Measurements from ENCODE around the gene ESM1. TPM values are rescaled to one million over a fixed set of nuclear protein-coding genes. Genes with fewer than 3 reads are reported as not detected.

ESM1 gene
- total RNA-seq, 3 donors from 2014 or later (not counting 1 experiment from before 2014, with no cell fraction given) = 0.87 to 1.2 (median 0.95) TPM

- Mint-ChIP-seq H3K4me1 (peaks cover 0 to 5% of the 10 kb centered on the region in 2 donors), H3K9me3 (no peaks in the 10 kb centered on the region), H3K36me3 (no peaks in the 10 kb centered on the region), H3K4me3 (no peak overlapping the region), H3K27ac (no peak overlapping the region), H3K27me3 (ENCODE audit: low read depth in 2 of 2) (peaks cover 0 to 4% of the 10 kb centered on the region in 2 donors)
- WGBS (ENCODE audit: insufficient coverage) = 74% methylated on average over 3 of the region's 5 CpGs
- DNase-seq (no peak), ATAC-seq (no peak)
- no peak for TF ChIP-seq CTCF (IDR thresholded peaks at IDR 0.05)
- Histone ChIP-seq H3K27ac (ENCODE audit: low read length) (no peak overlapping the region), H3K36me3 (ENCODE audit: control insufficient read depth, insufficient read depth, low read length) (no peaks in the 10 kb centered on the region), H3K27me3 (ENCODE audit: control insufficient read depth, insufficient read depth, low read length) (no peaks in the 10 kb centered on the region), H3K4me3 (ENCODE audit: low read length) (no peak overlapping the region), H3K9me3 (ENCODE audit: control insufficient read depth, insufficient read depth, low read length) (no peaks in the 10 kb centered on the region), H3K4me1 (ENCODE audit: control insufficient read depth, insufficient read depth, low read length) (no peaks in the 10 kb centered on the region)
- intact Hi-C loops (cut with micrococcal nuclease) = no loop called here
Observed at GRCh38 chr5:54969856-54970828, 15.3 kb downstream of the ESM1 start.

- TF ChIP-seq CTCF (IDR thresholded peaks at IDR 0.05) = no peak
- Mint-ChIP-seq H3K27ac (no peak overlapping the region), H3K9me3 (no peaks in the 10 kb centered on the region), H3K27me3 (ENCODE audit: low read depth in 2 of 2) (peaks cover 0 to 4% of the 10 kb centered on the region in 2 donors), H3K36me3 (no peaks in the 10 kb centered on the region), H3K4me1 (peaks cover 7 to 12% of the 10 kb centered on the region in 2 donors), H3K4me3 (no peak overlapping the region)
- no peaks in the 10 kb centered on the region for H3K36me3 ChIP-seq (ENCODE audit: control insufficient read depth, insufficient read depth, low read length)
- H3K27me3 ChIP-seq (ENCODE audit: control insufficient read depth, insufficient read depth, low read length) = no peaks in the 10 kb centered on the region
- WGBS (ENCODE audit: insufficient coverage) = 82% methylated on average over 3 of the region's 4 CpGs
- no peak overlapping the region for H3K27ac ChIP-seq (ENCODE audit: low read length)
- no peak overlapping the region for H3K4me3 ChIP-seq (ENCODE audit: low read length)
- DNase-seq (no peak), ATAC-seq (no peak)
- no peaks in the 10 kb centered on the region for H3K4me1 ChIP-seq (ENCODE audit: control insufficient read depth, insufficient read depth, low read length)
- H3K9me3 ChIP-seq (ENCODE audit: control insufficient read depth, insufficient read depth, low read length) = no peaks in the 10 kb centered on the region
- intact Hi-C loops (cut with micrococcal nuclease) = no loop called here
Observed at GRCh38 chr5:54969242-54969641, 16.2 kb downstream of the ESM1 start.

DNA sequence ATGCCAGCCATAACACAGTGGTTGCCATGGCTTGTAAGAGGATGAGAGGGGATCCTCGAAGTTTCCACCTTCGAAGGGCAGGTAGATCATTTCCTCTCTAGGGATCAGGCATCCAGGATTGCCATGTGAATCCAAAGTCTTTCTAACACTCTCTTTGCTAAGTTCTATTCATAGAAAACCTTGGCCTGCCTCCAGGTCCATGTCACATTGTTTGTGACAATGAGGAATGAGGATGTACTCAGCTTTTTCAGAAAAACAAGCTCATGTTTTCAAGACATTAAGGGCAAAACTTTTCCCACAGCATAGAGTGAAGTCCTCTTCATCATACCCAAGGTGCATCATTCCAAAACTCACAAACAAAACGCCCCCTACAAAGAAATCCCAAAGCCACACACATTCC, 19.6 kb downstream of the ESM1 start:
- H3K4me1 ChIP-seq (ENCODE audit: control insufficient read depth, insufficient read depth, low read length) = no peaks in the 10 kb centered on the region
- H3K27ac Mint-ChIP-seq = no peak overlapping the region
- no peaks in the 10 kb centered on the region for H3K36me3 Mint-ChIP-seq
- no peak for ATAC-seq
- H3K27ac ChIP-seq (ENCODE audit: low read length) = no peak overlapping the region
- H3K4me1 Mint-ChIP-seq = peaks cover 18 to 22% of the 10 kb centered on the region in 2 donors
- WGBS (ENCODE audit: insufficient coverage) = 91% methylated on average over 3 of the region's 3 CpGs
- H3K4me3 Mint-ChIP-seq = no peak overlapping the region
- H3K4me3 ChIP-seq (ENCODE audit: low read length) = no peak overlapping the region
- intact Hi-C loops (cut with micrococcal nuclease) = no loop called here
- H3K27me3 ChIP-seq (ENCODE audit: control insufficient read depth, insufficient read depth, low read length) = no peaks in the 10 kb centered on the region
- peaks cover 0 to under 1% of the 10 kb centered on the region in 2 donors for H3K27me3 Mint-ChIP-seq (ENCODE audit: low read depth in 2 of 2)
- H3K36me3 ChIP-seq (ENCODE audit: control insufficient read depth, insufficient read depth, low read length) = no peaks in the 10 kb centered on the region
- no peaks in the 10 kb centered on the region for H3K9me3 ChIP-seq (ENCODE audit: control insufficient read depth, insufficient read depth, low read length)
- no peak for TF ChIP-seq CTCF (IDR thresholded peaks at IDR 0.05)
- no peak for DNase-seq
- no peaks in the 10 kb centered on the region for H3K9me3 Mint-ChIP-seq
